ENCODE data around the gene KLF12.

The KLF12 gene

DNA sequence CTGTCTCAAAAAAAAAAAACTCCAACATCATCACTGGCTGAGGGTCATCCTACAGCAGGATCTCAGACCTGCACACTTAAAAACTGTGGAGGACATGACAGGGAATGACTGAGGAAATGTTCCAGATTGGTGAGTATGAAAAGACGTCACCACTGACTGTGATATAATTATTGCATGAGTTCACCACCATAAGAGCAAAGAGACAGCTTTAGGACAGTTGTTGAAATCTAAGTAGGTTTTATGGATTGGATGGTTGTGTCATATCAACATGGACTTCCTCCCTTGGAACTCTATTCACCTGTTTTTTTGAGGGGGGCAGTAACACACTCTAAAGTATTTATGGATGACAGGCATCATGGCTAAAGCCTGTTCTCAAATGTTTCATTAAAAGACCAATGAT, 31.5 kb downstream of the KLF12 start:
- DNase-seq: no peak

DNA sequence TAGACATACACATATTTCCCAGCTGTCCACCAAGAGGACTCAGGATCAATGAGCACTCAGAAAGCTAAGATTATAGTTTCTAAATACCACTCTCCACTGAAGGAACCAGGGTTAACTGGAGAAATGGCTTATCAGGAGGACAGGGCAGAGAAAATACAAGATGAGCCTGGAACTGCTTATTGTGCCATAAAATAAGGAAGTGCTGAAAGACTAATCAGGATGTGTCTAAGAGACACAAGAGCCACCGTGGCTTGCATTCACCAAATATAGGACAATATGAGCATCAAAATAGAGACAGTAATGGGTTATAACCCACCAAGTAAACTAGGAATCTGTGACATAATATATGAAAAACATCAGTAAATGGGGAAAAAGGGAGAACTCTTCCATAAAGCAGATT, 32.8 kb downstream of the KLF12 start:
- DNase-seq: no peak

GRCh38 chr13:74098077-74098476, 36.1 kb downstream of the KLF12 start:
- no peak for DNase-seq

- no peak for DNase-seq
These were observed 37.1 kb downstream of the KLF12 start for GRCh38 chr13:74097116-74097515.

- no peak for DNase-seq
These were observed 40.5 kb downstream of the KLF12 start for GRCh38 chr13:74093691-74094090.

GRCh38 chr13:74092711-74093110, 41.5 kb downstream of the KLF12 start:
- DNase-seq: no peak

GRCh38 chr13:74090869-74091605, 43.2 kb downstream of the KLF12 start:
- no peak for DNase-seq

DNA sequence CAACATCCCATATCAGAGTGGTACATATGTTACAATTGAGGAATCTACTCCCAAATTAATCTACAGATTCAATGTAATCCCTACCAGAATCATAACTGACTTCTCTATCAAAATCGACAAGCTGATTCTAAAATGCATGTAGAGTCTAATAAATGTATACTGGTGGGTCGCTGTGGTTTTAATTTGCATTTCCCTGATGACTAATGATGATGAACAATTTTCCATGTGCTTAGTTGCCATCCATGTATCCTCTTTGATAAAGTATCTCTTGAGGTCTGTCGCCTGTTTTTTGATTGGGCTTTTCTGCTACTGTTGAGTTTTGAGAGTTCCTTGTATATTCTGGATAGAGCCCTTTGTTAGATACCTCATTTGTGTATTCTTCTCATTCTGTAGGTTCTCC, 43.8 kb downstream of the KLF12 start:
- DNase-seq: no peak

DNA sequence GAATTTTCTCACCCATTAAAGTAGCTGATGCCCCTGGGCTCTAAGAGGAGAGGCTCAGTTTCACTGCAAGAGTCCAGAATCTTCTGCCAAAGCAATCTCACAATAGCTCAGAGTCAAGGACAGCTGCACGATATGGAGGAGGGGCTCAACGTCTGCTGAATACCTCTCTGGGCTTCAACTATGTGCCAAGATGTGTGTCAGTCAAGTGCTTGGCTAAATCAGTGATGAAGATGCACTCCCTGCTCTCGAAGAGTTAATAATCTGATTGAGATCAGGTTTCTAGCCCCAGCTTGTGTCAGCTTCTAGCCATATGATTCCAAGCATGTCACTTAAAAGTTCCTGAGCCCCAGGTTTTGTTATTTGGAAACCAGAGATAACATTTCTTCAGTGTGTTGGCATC, 46.8 kb downstream of the KLF12 start:
- peak; percentile 11 for DNase-seq
